Measurements from ENCODE around the gene P2RX1. TPM values are rescaled to one million over a fixed set of nuclear protein-coding genes. Genes with fewer than 3 reads are reported as not detected.

The P2RX1 gene
- total and polyA plus RNA-seq, 12 donors: 0.27 to 2.6 (median 0.49) TPM

GRCh38 chr17:3926860-3927627, 10.8 kb upstream of the P2RX1 start:
- Histone ChIP-seq H3K27me3 (no peaks in the 10 kb centered on the region), H3K27ac (no peak overlapping the region), H3K4me3 (no peak overlapping the region), H3K9me3 (no peaks in the 10 kb centered on the region), H3K4me1 (peaks cover 0 to 20% (median 7%) of the 10 kb centered on the region in 9 donors), H3K36me3 (peaks cover 0 to 32% (median 0%) of the 10 kb centered on the region in 9 donors)
- peak in 5 of 8 donors; percentile 4 to 17 (median 5) for ATAC-seq
- no peak for TF ChIP-seq CTCF (IDR thresholded peaks at IDR 0.05)
- no peak for DNase-seq
- WGBS, 2 donors: 83 to 85% methylated on average over 16 of the region's 16 CpGs
- intact Hi-C loops (cut with DNase I): no loop called here

- Histone ChIP-seq H3K4me3 (no peak overlapping the region), H3K9me3 (no peaks in the 10 kb centered on the region), H3K4me1 (peaks cover 0 to 20% (median 7%) of the 10 kb centered on the region in 9 donors), H3K27me3 (no peaks in the 10 kb centered on the region), H3K27ac (no peak overlapping the region), H3K36me3 (peaks cover 0 to 32% (median 0%) of the 10 kb centered on the region in 9 donors)
- DNase-seq (no peak), ATAC-seq (no peak)
- WGBS, 2 donors: 94% methylated on average over 17 of the region's 17 CpGs
- no peak for TF ChIP-seq CTCF (IDR thresholded peaks at IDR 0.05)
- intact Hi-C loops (cut with DNase I): no loop called here
Measured at GRCh38 chr17:3925684-3926485, 9.6 kb upstream of the P2RX1 start.

- Histone ChIP-seq H3K27ac (no peak overlapping the region), H3K27me3 (no peaks in the 10 kb centered on the region), H3K4me3 (no peak overlapping the region), H3K36me3 (peaks cover 0 to 26% (median 0%) of the 10 kb centered on the region in 9 donors), H3K4me1 (peaks cover 0 to 20% (median 7%) of the 10 kb centered on the region in 9 donors), H3K9me3 (no peaks in the 10 kb centered on the region)
- no peak for TF ChIP-seq CTCF (IDR thresholded peaks at IDR 0.05)
- intact Hi-C loops (cut with DNase I): no loop called here
- 67 to 71% methylated on average over 40 of the region's 40 CpGs for WGBS, 2 donors
- ATAC-seq: peak in 6 of 8 donors; percentile 12 to 52 (median 30)
- peak in 1 of 2 donors; percentile 62 for DNase-seq
Measured at GRCh38 chr17:3924512-3925350, 8.5 kb upstream of the P2RX1 start.
